ENCODE results near the gene DEPDC5. TPM values are rescaled to one million over a fixed set of nuclear protein-coding genes. Genes with fewer than 3 reads are reported as not detected.

The DEPDC5 gene
- total and polyA plus RNA-seq, 10 of the 15 experiments (the other 5 are each of a cell fraction or from before 2014, with no cell fraction given), result 3.0 to 38.9 (median 22.8) TPM

- TF ChIP-seq TCF7 (IDR thresholded peaks at IDR 0.05; ENCODE audit: borderline replicate concordance) (no peak), ZSCAN29 (IDR thresholded peaks at IDR 0.05) (no peak), E2F4 (IDR thresholded peaks at IDR 0.05; ENCODE audit: low read depth, low read length) (no peak), PAX5 (IDR thresholded peaks at IDR 0.05; ENCODE audit: borderline replicate concordance, low read depth, low read length) (no peak), CHD1 (IDR thresholded peaks at IDR 0.05; ENCODE audit: low read depth, low read length) (no peak), POLR2A (IDR thresholded peaks at IDR 0.05; ENCODE audit: low read depth, low read length) (no peak), YY1 (IDR thresholded peaks at IDR 0.05; ENCODE audit: low read depth, low read length) (no peak), MXI1 (IDR thresholded peaks at IDR 0.05; ENCODE audit: low read depth, low read length) (no peak)
These were observed 142.7 kb downstream of the DEPDC5 start (continued) for GRCh38 chr22:31896472-31896871.

GRCh38 chr22:31897842-31898805 is 144.3 kb downstream of the DEPDC5 start:
- ChIA-PET CTCF (interaction anchor here (0.6 kb wide), 1 partner anchor 10 kb away, joined by 3 read pairs; no protein-coding TSS in a partner anchor), RAD21 (ENCODE audit: unreplicated experiment) (interaction anchor here (0.9 kb wide), 1 partner anchor 82 kb away, joined by 3 read pairs; no protein-coding TSS in a partner anchor), POLR2A (no interaction called here), SMC1A (ENCODE audit: uncharacterized antibody, unreplicated experiment) (interaction anchor here (0.9 kb wide), 1 partner anchor 48 kb away, joined by 3 read pairs; no protein-coding TSS in a partner anchor)
- H4K20me1 ChIP-seq (ENCODE audit: control insufficient read depth, insufficient read depth), result no peaks in the 10 kb centered on the region
- H3K27ac ChIP-seq (ENCODE audit: control insufficient read depth, insufficient read depth), result no peak overlapping the region
- H3K4me3 ChIP-seq, result no peak overlapping the region
- 88% methylated on average over 16 of the region's 16 CpGs for WGBS (ENCODE audit: insufficient coverage, insufficient replicate concordance, low lambda C conversion rate, missing lambda C conversion rate)
- H3K4me1 ChIP-seq (ENCODE audit: control insufficient read depth, insufficient read depth, low read length), result no peaks in the 10 kb centered on the region
- H3K36me3 ChIP-seq (ENCODE audit: control insufficient read depth in 2 of 2, insufficient read depth in 2 of 2, low read length in 1 of 2), result peaks cover 1 to 14% of the 10 kb centered on the region in 2 experiments
- no peak overlapping the region for H3K4me2 ChIP-seq (ENCODE audit: control insufficient read depth, insufficient read depth)
- BruUV-seq (replicated peaks), result no TSS peak
- no peak overlapping the region for H3K9ac ChIP-seq (ENCODE audit: control insufficient read depth, insufficient read depth, low read length)
- intact Hi-C loops (cut with micrococcal nuclease; ENCODE audit: unreplicated experiment), result no loop called here
- H3K9me3 ChIP-seq (replicated peaks; ENCODE audit: control insufficient read depth, insufficient read depth, low read length), result no peaks in the 10 kb centered on the region
- no peak for FAIRE-seq
- H3K79me2 ChIP-seq (ENCODE audit: control insufficient read depth, insufficient read depth, low read length), result no peaks in the 10 kb centered on the region
- no peak for DNase-seq (ENCODE audit: low read depth, low spot score)
- ATAC-seq, result no peak
- no peaks in the 10 kb centered on the region for H3K27me3 ChIP-seq (replicated peaks in 1 of 2; ENCODE audit: control insufficient read depth in 2 of 2, insufficient read depth in 2 of 2, low read length in 1 of 2)
- H2AFZ ChIP-seq (ENCODE audit: control insufficient read depth, low read depth, low read length), result no peak overlapping the region
- in situ Hi-C loops (cut with MboI), result no loop called here
- TF ChIP-seq BRCA1 (IDR thresholded peaks at IDR 0.05; ENCODE audit: low read depth, low read length) (no peak), GABPA (IDR thresholded peaks at IDR 0.05; ENCODE audit: low read depth) (no peak), NFYA (IDR thresholded peaks at IDR 0.05; ENCODE audit: borderline replicate concordance, low read depth, low read length) (no peak), MEF2A (IDR thresholded peaks at IDR 0.05; ENCODE audit: insufficient read depth, low read depth, low read length) (no peak), STAT1 (conservative IDR thresholded peaks at IDR 0.05) (no peak), BACH1 (IDR thresholded peaks at IDR 0.05; ENCODE audit: borderline replicate concordance) (no peak), SMAD5 (IDR thresholded peaks at IDR 0.05; ENCODE audit: low read depth) (no peak), MLLT1 (IDR thresholded peaks at IDR 0.05) (no peak), NR2F1 (conservative IDR thresholded peaks at IDR 0.05) (no peak), CREM (IDR thresholded peaks at IDR 0.05; ENCODE audit: low read depth) (no peak), SKIL (IDR thresholded peaks at IDR 0.05; ENCODE audit: low read depth, poor library complexity, severe bottlenecking) (no peak), PML (IDR thresholded peaks at IDR 0.05; ENCODE audit: low read length) (no peak)
